NT2/D1 (cell line): ENCODE results near the gene SMNDC1.
"Not testable (repeated sequence)": the region's sequence is repeated elsewhere in the genome, so short reads cannot be mapped to it uniquely, and the experiment has no call there.

Source experiments
- YY1 ChIP-seq: IDR thresholded peaks from 2 replicates; pipeline ENCODE4 v1.6.1; 2011; ENCODE audit not compliant: insufficient read length, insufficient read depth
- ZNF274 ChIP-seq: IDR thresholded peaks from 2 replicates; pipeline ENCODE4 v1.6.1; 2011; ENCODE audit warnings: mild to moderate bottlenecking, low read depth, low read length

DNA sequence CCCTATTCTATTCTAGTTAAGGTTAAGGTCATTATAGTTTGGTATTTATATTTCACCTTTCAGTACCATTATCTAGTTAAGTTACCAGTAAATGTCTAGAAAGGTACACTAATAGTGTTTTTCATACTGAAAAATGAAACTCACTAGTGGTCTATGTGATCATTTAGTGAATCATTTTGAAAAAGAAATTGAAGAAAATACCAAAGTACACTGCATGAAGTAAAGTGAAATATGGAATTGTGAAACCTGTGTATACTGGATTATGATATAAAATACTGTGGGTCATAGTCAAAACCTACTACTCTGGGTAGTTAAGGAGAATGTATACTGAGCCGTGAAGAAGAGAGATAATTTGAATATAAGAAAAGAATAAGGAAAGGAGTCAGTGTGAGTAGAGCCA is 53.3 kb downstream of the SMNDC1 start:
- TF ChIP-seq YY1, ZNF274: not testable (repeated sequence)
